H1 (cell line): ENCODE data around the gene HECTD4.

ENCODE experiments used
- ATF2 ChIP-seq: IDR thresholded peaks from 2 replicates; pipeline ENCODE4 v1.6.1; 2012; ENCODE audit warnings: low read length, inconsistent platforms
- BCL11A ChIP-seq, 2 experiments: IDR thresholded peaks; one replicate each; pipeline ENCODE4 v1.6.1; 2011; ENCODE audit warnings: low read depth in 2 of 2, low read length in 2 of 2, mild to moderate bottlenecking in 2 of 2
- CTCF ChIP-seq, 3 experiments: IDR thresholded peaks; 1 replicate in 2 of 3; 2 replicates in 1 of 3; pipeline versions ENCODE4 v1.5.1 to v1.6.1; 2011; ENCODE audit warnings: low read length in 3 of 3, mild to moderate bottlenecking in 3 of 3, inconsistent platforms in 2 of 3, low read depth in 1 of 3, moderate library complexity in 1 of 3; ENCODE audit not compliant: insufficient read depth in 1 of 3; ENCODE audit errors: control extremely low read depth in 1 of 3
- EGR1 ChIP-seq: IDR thresholded peaks from 2 replicates; pipeline ENCODE4 v1.6.1; 2011; ENCODE audit warnings: low read depth, low read length, borderline replicate concordance
- KDM5A ChIP-seq: fragments of 200-600 bp; IDR thresholded peaks from 2 replicates; pipeline ENCODE4 v1.7.1; 2012; ENCODE audit warnings: mild to moderate bottlenecking, low read length, inconsistent platforms, mixed read lengths
- MAFK ChIP-seq: IDR thresholded peaks from 2 replicates; pipeline ENCODE4 v1.6.1; 2012; ENCODE audit warnings: low read depth, mild to moderate bottlenecking, improper control_type of control experiment, low read length
- NRF1 ChIP-seq: IDR thresholded peaks from 2 replicates; pipeline ENCODE4 v1.6.1; 2011; ENCODE audit warnings: mild to moderate bottlenecking, low read depth, low read length, improper control_type of control experiment
- POLR2A ChIP-seq, 2 experiments: IDR thresholded peaks; 1 replicate in 1 of 2; 2 replicates in 1 of 2; pipeline ENCODE4 v1.6.1; 2011; ENCODE audit warnings: low read depth in 2 of 2, low read length in 2 of 2, mild to moderate bottlenecking in 2 of 2; ENCODE audit errors: control extremely low read depth in 1 of 2
- POLR2AphosphoS5 ChIP-seq: IDR thresholded peaks from 2 replicates; pipeline ENCODE4 v1.6.1; 2011; ENCODE audit warnings: low read depth, low read length
- RAD21 ChIP-seq, 2 experiments: IDR thresholded peaks in 1 of 2; conservative IDR thresholded peaks in 1 of 2; 2 replicates each; pipeline ENCODE4 v1.6.1; 2011; ENCODE audit warnings: low read depth in 2 of 2, low read length in 2 of 2, improper control_type of control experiment in 1 of 2, inconsistent platforms in 1 of 2, mild to moderate bottlenecking in 1 of 2, moderate library complexity in 1 of 2
- RXRA ChIP-seq: IDR thresholded peaks from 2 replicates; pipeline ENCODE4 v1.6.1; 2011; ENCODE audit warnings: low read depth, mild to moderate bottlenecking, low read length, moderate library complexity; ENCODE audit not compliant: insufficient read depth
- TAF7 ChIP-seq: optimal IDR thresholded peaks from 2 replicates; pipeline ENCODE3; 2011; ENCODE audit warnings: low read depth, mild to moderate bottlenecking, inconsistent platforms, low read length, moderate library complexity, borderline replicate concordance
- TCF12 ChIP-seq: IDR thresholded peaks from 2 replicates; pipeline ENCODE4 v1.6.1; 2011; ENCODE audit warnings: low read depth, mild to moderate bottlenecking, low read length
- ZNF274 ChIP-seq: IDR thresholded peaks from 2 replicates; pipeline ENCODE4 v1.7.0; 2012; ENCODE audit warnings: low read length, borderline replicate concordance; ENCODE audit errors: extremely low read depth

- TF ChIP-seq RAD21 (IDR thresholded peaks at IDR 0.05 in 1 of 2, conservative IDR thresholded peaks at IDR 0.05 in 1 of 2; ENCODE audit: low read depth in 2 of 2, low read length in 2 of 2) (no peak), POLR2A (IDR thresholded peaks at IDR 0.05; ENCODE audit: control extremely low read depth in 1 of 2, low read depth in 2 of 2, low read length in 2 of 2) (no peak), POLR2AphosphoS5 (no peak), NRF1 (no peak), RXRA (no peak), TAF7 (no peak), ATF2 (no peak), CTCF (IDR thresholded peaks at IDR 0.05; ENCODE audit: control extremely low read depth in 1 of 3, insufficient read depth in 1 of 3, low read depth in 1 of 3, low read length in 3 of 3) (no peak), EGR1 (no peak), KDM5A (no peak), MAFK (no peak), TCF12 (no peak), BCL11A (IDR thresholded peaks at IDR 0.05; ENCODE audit: low read depth in 2 of 2, low read length in 2 of 2) (no peak), ZNF274 (no peak)
Measured at GRCh38 chr12:112328456-112329124, 53.6 kb downstream of the HECTD4 start.
